Caco-2 (cell line): ENCODE data around the gene CCDC88A. TPM values are rescaled to one million over a fixed set of nuclear protein-coding genes. Genes with fewer than 3 reads are reported as not detected.
A peak's percentile ranks its signal among the peaks of the same experiment; 100 is the strongest.

Source experiments
- BruUV-seq: library from RNA; stranded (reverse); fragments of 400-500 nt; replicated peaks from 2 replicates; lab custom pipeline; 2021; lab: Mats Ljungman, UMichigan
- CTCF ChIA-PET: fragments of 300-600 bp; sonication (Branson Sonifier 250); formaldehyde crosslinking; loops from one replicate; lab custom pipeline; 2022; ENCODE audit warnings: antibody characterized with exemption; lab: Charles Lee
- POLR2A ChIA-PET: fragments of 300-600 bp; sonication (Branson Sonifier 250); formaldehyde crosslinking; loops from one replicate; lab custom pipeline; 2022; ENCODE audit warnings: antibody characterized with exemption; lab: Charles Lee
- DNase-seq, 2 experiments: peaks; one replicate each; pipeline versions ENCODE4 v3.0.0 to v3.0.0-alpha.2; 2020 to 2022
- H3K27me3 ChIP-seq: replicated peaks from 2 replicates; pipeline ENCODE4 v1.6.0; 2011; ENCODE audit warnings: low read length; ENCODE audit not compliant: control insufficient read depth, insufficient read depth
- H3K36me3 ChIP-seq: 2 replicates; pipeline ENCODE4 v1.5.1; 2011; ENCODE audit warnings: low read length; ENCODE audit not compliant: control insufficient read depth, insufficient read depth
- H3K4me1 ChIP-seq: fragments of 250-450 bp; sonication (Bioruptor Pico); 2 replicates; pipeline ENCODE4 v1.5.1; 2020; ENCODE audit warnings: mild to moderate bottlenecking
- H3K4me3 ChIP-seq: 2 replicates; pipeline ENCODE4 v1.5.1; 2011; ENCODE audit warnings: low read depth, mild to moderate bottlenecking, control low read depth, low read length
- H3K9me3 ChIP-seq: fragments of 250-450 bp; sonication (Bioruptor Pico); 2 replicates; pipeline ENCODE4 v1.5.1; 2020; ENCODE audit warnings: mild to moderate bottlenecking, moderate library complexity
- H3K27ac Mint-ChIP-seq: one replicate; pipeline ENCODE4 v1.8.0; 2022; ENCODE audit warnings: mixed read lengths; ENCODE audit not compliant: unreplicated experiment
- H3K27me3 Mint-ChIP-seq: one replicate; pipeline ENCODE4 v1.8.0; 2022; ENCODE audit warnings: mixed read lengths; ENCODE audit not compliant: insufficient read depth, unreplicated experiment
- H3K36me3 Mint-ChIP-seq: one replicate; pipeline ENCODE4 v1.8.0; 2022; ENCODE audit warnings: mild to moderate bottlenecking, mixed read lengths; ENCODE audit not compliant: insufficient read depth, unreplicated experiment
- H3K4me1 Mint-ChIP-seq: one replicate; pipeline ENCODE4 v1.8.0; 2022; ENCODE audit warnings: low read depth, mixed read lengths; ENCODE audit not compliant: unreplicated experiment
- H3K4me3 Mint-ChIP-seq: one replicate; pipeline ENCODE4 v1.8.0; 2022; ENCODE audit warnings: mild to moderate bottlenecking, moderate library complexity, mixed read lengths; ENCODE audit not compliant: unreplicated experiment
- H3K9me3 Mint-ChIP-seq: one replicate; pipeline ENCODE4 v1.8.0; 2022; ENCODE audit warnings: mixed read lengths; ENCODE audit not compliant: unreplicated experiment
- CTCF ChIP-seq, 2 experiments: fragments of 200-600 bp in 1 of 2; IDR thresholded peaks; 1 replicate in 1 of 2; 2 replicates in 1 of 2; pipeline versions ENCODE4 v1.5.1 to v1.8.0; 2011 to 2022; ENCODE audit warnings: antibody characterized with exemption in 1 of 2, control low read depth in 1 of 2, inconsistent platforms in 1 of 2, low read depth in 1 of 2, low read length in 1 of 2, mild to moderate bottlenecking in 1 of 2, moderate library complexity in 1 of 2; ENCODE audit not compliant: insufficient read depth in 1 of 2, severe bottlenecking in 1 of 2, unreplicated experiment in 1 of 2
- intact Hi-C: fragments of 100-400 bp; cut with micrococcal nuclease; formaldehyde crosslinking; loops from one replicate; pipeline ENCODE4 v1.10.0; 2022; ENCODE audit not compliant: unreplicated experiment
- total RNA-seq: library from RNA; stranded (reverse); gene quantifications from 2 replicates; pipeline ENCODE4 v1.2.3, GENCODE V29; 2022

Gene CCDC88A
- total RNA-seq, 1 experiment from 2014 or later = 7.7 TPM

DNA sequence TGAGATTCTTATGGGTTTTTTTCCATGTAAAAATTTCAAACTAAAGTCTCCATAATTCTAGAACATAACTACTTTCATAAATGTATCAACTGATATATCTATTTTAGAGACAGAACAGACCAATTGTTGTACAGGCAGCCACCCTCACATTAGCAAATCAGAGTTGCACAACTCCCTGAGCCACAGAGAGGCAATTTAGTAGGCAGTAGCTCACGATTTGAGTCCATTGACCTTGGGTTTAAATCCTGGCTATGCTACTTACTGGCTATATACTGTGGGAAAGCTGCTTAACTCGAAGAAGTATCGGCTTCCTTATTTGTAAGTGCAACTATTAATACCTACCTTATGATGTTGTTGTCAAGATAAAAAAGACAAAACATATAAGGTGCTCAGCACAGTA lies 166.8 kb downstream of the CCDC88A start:
- CTCF ChIA-PET = no interaction called here
- Mint-ChIP-seq H3K36me3 (peaks cover 12% of the 10 kb centered on the region), H3K4me3 (no peak overlapping the region), H3K27ac (no peak overlapping the region), H3K9me3 (no peaks in the 10 kb centered on the region), H3K27me3 (no peaks in the 10 kb centered on the region), H3K4me1 (peaks cover 2% of the 10 kb centered on the region)
- POLR2A ChIA-PET = no interaction called here
- DNase-seq = no peak
- Histone ChIP-seq H3K27me3 (no peaks in the 10 kb centered on the region), H3K4me3 (no peak overlapping the region), H3K36me3 (no peaks in the 10 kb centered on the region; the same call in 1 of the 2 replicates), H3K4me1 (no peaks in the 10 kb centered on the region), H3K9me3 (no peaks in the 10 kb centered on the region)
- no peak for TF ChIP-seq CTCF (IDR thresholded peaks at IDR 0.05; ENCODE audit: insufficient read depth in 1 of 2, low read depth in 1 of 2, low read length in 1 of 2, severe bottlenecking in 1 of 2, unreplicated experiment in 1 of 2)
- intact Hi-C loops = no loop called here
- BruUV-seq = no TSS peak

GRCh38 chr2:55247025-55247424 lies 172.6 kb downstream of the CCDC88A start:
- peaks cover 28% of the 10 kb centered on the region for H3K36me3 Mint-ChIP-seq
- peak overlapping the region; percentile 2 for H3K27ac Mint-ChIP-seq
- H3K4me3 Mint-ChIP-seq = no peak overlapping the region
- no peaks in the 10 kb centered on the region for H3K9me3 Mint-ChIP-seq
- intact Hi-C loops = loop anchor here (1.0 kb wide), 2 partner anchors 21 to 29 kb away; no protein-coding TSS in a partner anchor
- Histone ChIP-seq H3K9me3 (no peaks in the 10 kb centered on the region), H3K4me1 (peaks cover 12% of the 10 kb centered on the region), H3K36me3 (no peaks in the 10 kb centered on the region; the same call in none of the 2 replicates), H3K27me3 (no peaks in the 10 kb centered on the region), H3K4me3 (no peak overlapping the region)
- no TSS peak for BruUV-seq
- no peaks in the 10 kb centered on the region for H3K27me3 Mint-ChIP-seq
- ChIA-PET CTCF (interaction anchor here (0.7 kb wide), 1 partner anchor 605 kb away, joined by 3 read pairs; no protein-coding TSS in a partner anchor), POLR2A (no interaction called here)
- H3K4me1 Mint-ChIP-seq = peaks cover 20% of the 10 kb centered on the region
- TF ChIP-seq CTCF (IDR thresholded peaks at IDR 0.05; ENCODE audit: insufficient read depth in 1 of 2, low read depth in 1 of 2, low read length in 1 of 2, severe bottlenecking in 1 of 2, unreplicated experiment in 1 of 2) = no peak
- peak; percentile 62 to 66 for DNase-seq

DNA sequence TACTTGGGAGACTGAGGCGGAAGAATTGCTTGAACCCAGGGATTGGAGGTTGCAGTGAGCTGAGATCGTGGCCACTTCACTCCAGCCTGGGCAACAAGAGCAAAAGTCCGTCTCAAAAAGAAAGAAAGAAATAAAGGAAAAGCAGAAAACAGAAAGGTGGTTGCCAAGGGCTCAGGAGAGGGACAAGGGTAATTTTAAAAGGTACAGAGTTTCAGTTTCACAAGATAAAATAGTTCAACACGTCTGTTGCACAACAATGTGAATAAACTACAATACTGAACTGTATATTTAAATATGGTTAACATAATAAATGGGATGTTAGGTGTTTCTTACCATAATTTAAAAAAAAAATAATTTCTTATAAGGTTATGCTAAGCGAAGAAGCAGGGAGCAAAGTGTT lies 174.2 kb downstream of the CCDC88A start:
- Histone ChIP-seq H3K36me3 (no peaks in the 10 kb centered on the region; the same call in none of the 2 replicates), H3K4me3 (no peak overlapping the region), H3K27me3 (no peaks in the 10 kb centered on the region), H3K9me3 (no peaks in the 10 kb centered on the region), H3K4me1 (peaks cover 12% of the 10 kb centered on the region)
- POLR2A ChIA-PET = no interaction called here
- CTCF ChIA-PET = no interaction called here
- peaks cover 20% of the 10 kb centered on the region for H3K4me1 Mint-ChIP-seq
- no TSS peak for BruUV-seq
- H3K27me3 Mint-ChIP-seq = no peaks in the 10 kb centered on the region
- no peak for TF ChIP-seq CTCF (IDR thresholded peaks at IDR 0.05; ENCODE audit: insufficient read depth in 1 of 2, low read depth in 1 of 2, low read length in 1 of 2, severe bottlenecking in 1 of 2, unreplicated experiment in 1 of 2)
- peaks cover 35% of the 10 kb centered on the region for H3K36me3 Mint-ChIP-seq
- no peaks in the 10 kb centered on the region for H3K9me3 Mint-ChIP-seq
- intact Hi-C loops = no loop called here
- H3K4me3 Mint-ChIP-seq = no peak overlapping the region
- H3K27ac Mint-ChIP-seq = no peak overlapping the region
- DNase-seq = no peak
